ENCODE data around the gene XRN2. TPM values are rescaled to one million over a fixed set of nuclear protein-coding genes. Genes with fewer than 3 reads are reported as not detected.
"Not testable (repeated sequence)": the region's sequence is repeated elsewhere in the genome, so short reads cannot be mapped to it uniquely, and the experiment has no call there.

The XRN2 gene
- total RNA-seq, 2 experiments from 2014 or later = 85.0 to 85.5 TPM

- Mint-ChIP-seq H3K27ac (peak overlapping the region; percentile 25), H3K4me1 (peaks cover 22% of the 10 kb centered on the region), H3K9me3 (peaks cover 4% of the 10 kb centered on the region), H3K36me3 (peaks cover 9% of the 10 kb centered on the region), H3K4me3 (peak overlapping the region; percentile 49), H3K27me3 (peaks cover 80% of the 10 kb centered on the region)
- DNase-seq = peak; percentile 45
These were observed 92.8 kb downstream of the XRN2 start for GRCh38 chr20:21395666-21396598.

- Mint-ChIP-seq H3K27ac (no peak overlapping the region), H3K4me3 (no peak overlapping the region)
- peak; percentile 19 for DNase-seq
These were observed 93.6 kb downstream of the XRN2 start for GRCh38 chr20:21396599-21397340.

DNA sequence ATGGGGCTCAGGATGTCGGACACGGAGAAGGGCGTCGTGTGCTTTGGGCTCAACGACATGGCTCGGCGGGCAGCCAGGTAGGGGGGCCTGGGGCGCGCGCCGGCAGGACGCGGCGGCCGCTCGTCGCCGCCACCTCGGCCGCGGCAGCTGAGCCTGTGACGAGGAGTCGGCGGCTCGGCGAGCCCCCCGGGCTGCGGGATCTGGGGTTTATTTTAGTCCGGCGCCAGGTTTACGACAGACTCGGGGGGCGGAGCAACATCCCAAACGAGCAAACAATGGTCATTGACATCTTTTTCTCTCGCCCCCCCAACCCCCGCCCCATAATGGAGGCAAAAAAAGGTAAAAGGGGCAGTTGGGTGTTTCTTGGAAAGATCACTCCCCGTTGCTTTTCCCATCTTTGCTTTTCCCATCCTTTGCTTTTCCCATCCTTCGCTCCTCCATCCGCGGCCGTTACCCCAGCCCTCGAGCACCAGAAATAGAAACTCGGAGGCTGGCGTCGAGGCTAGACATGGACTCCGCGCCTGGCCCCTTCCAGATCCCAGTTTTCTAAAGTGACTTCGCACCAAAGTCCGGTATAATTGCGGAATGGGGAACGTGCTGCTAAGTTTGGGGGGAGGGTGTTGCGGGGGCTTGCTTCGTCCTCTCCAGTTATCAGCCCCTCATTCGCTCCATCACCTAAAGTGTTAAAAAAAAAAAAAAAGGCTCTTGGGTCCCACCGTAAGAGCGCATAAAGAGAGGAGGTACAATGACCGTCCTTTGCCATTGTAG lies 94.4 kb downstream of the XRN2 start, which contains the start of gene NKX2-4:
NKX2-4 (minus strand) TSS at position 186 of the 768 bp plus-strand sequence; CDS start at position 59, 127 bp downstream.
- Mint-ChIP-seq H3K9me3 (peaks cover 4% of the 10 kb centered on the region), H3K4me3 (no peak within 1 kb of the TSS), H3K36me3 (peaks cover 2% of the 10 kb centered on the region), H3K27ac (no peak within 1 kb of the TSS), H3K27me3 (peaks cover 77% of the 10 kb centered on the region), H3K4me1 (peaks cover 15% of the 10 kb centered on the region)
- peak; percentile 4 for DNase-seq

More at GRCh38 chr20:21396599-21397340, 93.6 kb downstream of the XRN2 start:
- Mint-ChIP-seq H3K4me1 (peaks cover 20% of the 10 kb centered on the region), H3K27me3 (peaks cover 79% of the 10 kb centered on the region), H3K36me3 (peaks cover 5% of the 10 kb centered on the region), H3K9me3 (peaks cover 4% of the 10 kb centered on the region)

DNA sequence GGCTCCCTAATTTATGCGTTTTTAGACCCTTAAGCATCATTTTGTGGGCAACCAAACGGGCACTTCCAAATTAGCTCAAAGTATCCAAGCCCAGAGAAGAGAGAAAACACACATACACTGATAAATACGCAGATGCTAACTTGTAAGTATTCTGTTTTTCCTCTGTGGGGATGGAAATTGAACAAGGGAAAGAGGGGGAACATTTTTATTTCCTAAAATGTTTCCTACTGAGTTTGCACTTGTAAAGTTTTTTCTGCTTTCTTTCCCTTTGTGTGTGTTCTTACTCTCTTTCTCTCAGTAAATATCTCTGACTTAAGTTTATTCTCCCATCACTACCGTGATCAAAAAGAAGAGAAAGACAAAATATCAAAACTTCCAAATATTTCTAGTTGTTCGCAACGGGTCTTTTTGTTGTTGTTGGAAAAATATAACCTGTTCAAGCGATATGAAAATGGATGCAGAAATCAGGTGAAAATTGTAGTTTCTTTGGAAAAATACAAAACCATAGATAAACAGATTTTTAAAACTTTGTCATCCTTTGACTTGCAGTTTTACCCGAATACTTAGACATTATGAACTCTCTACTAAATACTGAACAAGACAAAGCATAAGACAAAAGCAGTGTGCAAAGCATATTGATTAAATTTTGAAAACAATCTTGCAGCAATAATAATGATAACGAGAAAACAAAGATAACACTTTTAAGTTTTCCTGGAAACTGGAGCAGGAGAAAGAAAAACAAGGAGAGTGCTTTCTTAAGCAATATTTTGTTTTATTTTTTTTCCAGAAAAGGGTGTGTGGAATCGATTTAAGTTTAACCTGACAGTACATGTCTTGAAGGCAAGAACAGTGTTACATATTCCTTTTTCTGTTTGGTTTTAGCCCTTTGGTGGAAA lies 95.2 kb downstream of the XRN2 start:
- Mint-ChIP-seq H3K27ac (no peak overlapping the region), H3K4me3 (no peak overlapping the region), H3K9me3 (peaks cover 4% of the 10 kb centered on the region), H3K4me1 (peaks cover 9% of the 10 kb centered on the region), H3K27me3 (peaks cover 74% of the 10 kb centered on the region), H3K36me3 (peaks cover 2% of the 10 kb centered on the region)
- no peak for DNase-seq

DNA sequence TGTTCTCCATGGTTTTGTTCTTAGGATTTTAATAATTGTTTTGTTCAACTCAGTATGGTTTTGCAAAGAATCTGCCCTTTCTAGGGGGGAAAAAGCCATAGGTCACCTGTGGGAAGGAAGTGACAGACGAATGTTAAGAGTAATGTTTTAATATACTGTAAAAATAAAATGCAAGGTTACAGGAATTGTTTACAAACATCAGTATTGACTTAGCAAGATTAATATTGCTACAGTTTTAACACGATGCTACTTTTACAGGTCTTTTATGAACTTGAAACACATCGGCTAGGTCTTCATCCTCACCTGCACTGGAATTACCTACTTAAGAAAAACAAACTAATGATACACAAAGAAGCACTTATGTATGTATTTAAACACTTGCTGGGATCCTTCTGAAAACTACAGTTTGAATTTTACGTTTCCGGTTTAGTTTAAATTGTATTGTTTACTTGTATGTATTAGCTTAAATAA lies 95.9 kb downstream of the XRN2 start:
- peaks cover 8% of the 10 kb centered on the region for H3K4me1 Mint-ChIP-seq
- no peak for DNase-seq
- peaks cover 2% of the 10 kb centered on the region for H3K36me3 Mint-ChIP-seq
- H3K27me3 Mint-ChIP-seq = peaks cover 68% of the 10 kb centered on the region
- no peak overlapping the region for H3K27ac Mint-ChIP-seq
- H3K4me3 Mint-ChIP-seq = no peak overlapping the region
- H3K9me3 Mint-ChIP-seq = peaks cover 4% of the 10 kb centered on the region

- Mint-ChIP-seq H3K4me3 (no peak overlapping the region), H3K4me1 (peaks cover 5% of the 10 kb centered on the region), H3K36me3 (peaks cover 2% of the 10 kb centered on the region), H3K27me3 (peaks cover 34% of the 10 kb centered on the region), H3K9me3 (peaks cover 17% of the 10 kb centered on the region), H3K27ac (no peak overlapping the region)
- no peak for DNase-seq
These were observed 108.6 kb downstream of the XRN2 start for GRCh38 chr20:21411725-21412124.

- not testable (repeated sequence) for H3K27ac Mint-ChIP-seq, H3K4me1 Mint-ChIP-seq, H3K36me3 Mint-ChIP-seq, DNase-seq, H3K4me3 Mint-ChIP-seq
- Mint-ChIP-seq H3K9me3 (peaks cover 22% of the 10 kb centered on the region), H3K27me3 (peaks cover 26% of the 10 kb centered on the region)
These were observed 110.9 kb downstream of the XRN2 start for GRCh38 chr20:21413996-21414395.

- H3K4me1 Mint-ChIP-seq, DNase-seq, H3K27me3 Mint-ChIP-seq, H3K36me3 Mint-ChIP-seq, H3K27ac Mint-ChIP-seq, H3K4me3 Mint-ChIP-seq: not testable (repeated sequence)
- H3K9me3 Mint-ChIP-seq = peaks cover 30% of the 10 kb centered on the region
These were observed 116.0 kb downstream of the XRN2 start for GRCh38 chr20:21419147-21419546.

DNA sequence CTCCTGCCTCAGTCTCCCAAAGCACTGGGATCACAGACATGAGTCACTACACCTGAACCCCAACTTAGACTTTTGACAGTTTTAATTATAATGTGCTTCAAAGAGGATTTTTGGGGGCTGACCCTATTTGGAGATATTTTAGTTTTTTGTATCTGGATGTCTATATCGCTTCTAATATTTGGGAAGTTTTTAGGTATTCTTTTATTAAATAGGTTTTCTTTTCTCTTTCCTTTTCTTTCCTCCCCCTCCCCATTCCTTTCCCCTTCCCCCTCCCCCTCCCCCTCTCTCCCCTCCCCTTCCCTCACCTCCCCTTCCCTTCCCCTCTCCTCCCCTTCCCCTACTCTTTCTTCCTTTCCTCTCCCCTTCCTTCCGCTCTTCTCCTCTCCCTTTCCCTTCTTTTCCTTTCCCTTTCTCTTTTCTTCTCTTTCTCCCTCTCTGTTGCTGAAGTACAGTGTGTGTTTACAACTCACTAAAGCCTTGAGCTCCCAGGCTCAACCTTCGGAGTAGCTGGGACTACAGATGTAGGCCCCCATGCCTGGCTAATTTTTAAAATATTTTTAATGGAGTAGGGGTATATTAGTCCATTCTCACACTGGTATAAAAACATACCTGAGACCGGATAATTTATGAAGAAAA lies 118.6 kb downstream of the XRN2 start:
- peaks cover under 1% of the 10 kb centered on the region for H3K27me3 Mint-ChIP-seq
- H3K9me3 Mint-ChIP-seq = peaks cover 39% of the 10 kb centered on the region
- no peak overlapping the region for H3K27ac Mint-ChIP-seq
- H3K36me3 Mint-ChIP-seq = no peaks in the 10 kb centered on the region
- no peak for DNase-seq
- H3K4me3 Mint-ChIP-seq = no peak overlapping the region
- no peaks in the 10 kb centered on the region for H3K4me1 Mint-ChIP-seq

GRCh38 chr20:21423712-21424111 lies 120.6 kb downstream of the XRN2 start:
- DNase-seq, H3K36me3 Mint-ChIP-seq, H3K4me3 Mint-ChIP-seq, H3K4me1 Mint-ChIP-seq, H3K27ac Mint-ChIP-seq, H3K27me3 Mint-ChIP-seq: not testable (repeated sequence)
- H3K9me3 Mint-ChIP-seq = peaks cover 36% of the 10 kb centered on the region

GRCh38 chr20:21424846-21425245 lies 121.7 kb downstream of the XRN2 start:
- DNase-seq = no peak
- Mint-ChIP-seq H3K27ac (no peak overlapping the region), H3K27me3 (peaks cover 6% of the 10 kb centered on the region), H3K4me3 (no peak overlapping the region), H3K4me1 (no peaks in the 10 kb centered on the region), H3K9me3 (peaks cover 36% of the 10 kb centered on the region), H3K36me3 (no peaks in the 10 kb centered on the region)

DNA sequence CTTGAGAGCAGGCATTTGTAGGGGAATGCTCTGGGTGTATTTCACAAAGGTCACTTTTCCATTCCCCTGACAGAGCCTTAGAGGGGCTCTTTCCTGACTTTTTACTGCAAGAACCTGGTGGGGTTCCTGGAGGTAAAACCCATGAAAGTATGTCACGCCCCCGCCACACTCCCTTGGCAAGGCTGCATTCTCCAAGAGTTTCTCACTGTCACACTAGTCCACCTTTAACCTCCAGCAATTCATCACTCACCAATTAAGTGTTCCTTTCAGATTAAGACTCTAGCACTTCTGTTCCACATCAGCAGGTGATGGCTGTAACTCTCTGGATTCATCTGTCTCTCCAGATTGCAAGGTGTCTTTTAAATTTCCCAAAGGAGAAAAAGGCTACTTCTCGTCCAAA lies 126.9 kb downstream of the XRN2 start:
- no peaks in the 10 kb centered on the region for H3K36me3 Mint-ChIP-seq
- peaks cover 13% of the 10 kb centered on the region for H3K9me3 Mint-ChIP-seq
- H3K27ac Mint-ChIP-seq = no peak overlapping the region
- H3K27me3 Mint-ChIP-seq = peaks cover 24% of the 10 kb centered on the region
- DNase-seq = no peak
- no peak overlapping the region for H3K4me3 Mint-ChIP-seq
- H3K4me1 Mint-ChIP-seq = no peaks in the 10 kb centered on the region

- no peaks in the 10 kb centered on the region for H3K9me3 Mint-ChIP-seq
- no peak overlapping the region for H3K27ac Mint-ChIP-seq
- peaks cover 33% of the 10 kb centered on the region for H3K27me3 Mint-ChIP-seq
- no peak for DNase-seq
- H3K4me1 Mint-ChIP-seq = no peaks in the 10 kb centered on the region
- no peak overlapping the region for H3K4me3 Mint-ChIP-seq
- no peaks in the 10 kb centered on the region for H3K36me3 Mint-ChIP-seq
These were observed 129.8 kb downstream of the XRN2 start for GRCh38 chr20:21432911-21433310.
